Activated CD8-positive, alpha-beta memory T cell treated with anti-CD3 and anti-CD28 coated beads, Interleukin-2, amount 10 ng/mL, durations not matched to agents 7 days and 5 days (primary cell): ENCODE data around the gene GALNT2. TPM values are rescaled to one million over a fixed set of nuclear protein-coding genes. Genes with fewer than 3 reads are reported as not detected.
A peak's percentile ranks its signal among the peaks of the same experiment; 100 is the strongest.

Source experiments
- ATAC-seq: fragments of 150-1000 bp; cut with Tn5 transposase; one replicate; pipeline ENCODE4 v1.10.0; 2021; ENCODE audit warnings: moderate library complexity
- CTCF ChIA-PET: fragments of 350-600 bp; sonication (Branson Sonifier 250); formaldehyde crosslinking; loops from one replicate; lab custom pipeline; 2021; ENCODE audit warnings: antibody characterized with exemption; lab: Charles Lee
- DNase-seq: peaks from one replicate; pipeline ENCODE4 v3.0.0-alpha.2; 2020
- H3K27ac Mint-ChIP-seq: one replicate; pipeline ENCODE4 v1.8.0; 2021; ENCODE audit warnings: mild to moderate bottlenecking, mixed read lengths
- H3K27me3 Mint-ChIP-seq: one replicate; pipeline ENCODE4 v1.8.0; 2021; ENCODE audit warnings: mixed read lengths
- H3K36me3 Mint-ChIP-seq: one replicate; pipeline ENCODE4 v1.8.0; 2021; ENCODE audit warnings: mild to moderate bottlenecking, mixed read lengths
- H3K4me1 Mint-ChIP-seq: one replicate; pipeline ENCODE4 v1.8.0; 2021; ENCODE audit warnings: mixed read lengths
- H3K4me3 Mint-ChIP-seq: one replicate; pipeline ENCODE4 v1.8.0; 2021; ENCODE audit warnings: mild to moderate bottlenecking, moderate library complexity, mixed read lengths
- H3K9me3 Mint-ChIP-seq: one replicate; pipeline ENCODE4 v1.8.0; 2022; ENCODE audit warnings: low read depth, mixed read lengths
- total RNA-seq, 2 experiments: library from RNA; stranded (reverse); gene quantifications; one replicate each; pipeline ENCODE4 v1.2.3, GENCODE V29; 2021

GALNT2 gene
- total RNA-seq, 2 experiments from 2014 or later, result 25.0 to 30.2 TPM

DNA sequence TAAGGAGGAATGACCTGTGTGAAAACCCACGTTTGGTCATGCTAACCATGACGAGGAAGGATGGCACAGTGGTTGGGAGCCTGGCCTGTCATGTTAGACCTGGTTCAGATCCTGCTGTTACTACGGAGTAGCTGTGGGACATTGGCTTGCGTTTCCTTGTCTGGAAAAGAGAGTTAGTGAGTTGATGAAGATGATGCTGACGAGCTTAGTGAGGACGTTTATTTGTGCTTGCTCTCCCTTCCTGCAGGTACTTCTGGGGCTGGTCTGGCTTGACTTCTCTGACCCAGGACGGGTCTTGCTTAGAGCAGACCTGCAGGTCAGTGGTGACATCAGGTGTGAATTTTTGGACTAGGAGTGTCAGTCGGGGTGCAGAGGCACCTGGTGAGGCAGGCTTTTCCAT is 14.7 kb downstream of the GALNT2 start:
- CTCF ChIA-PET, result no interaction called here
- Mint-ChIP-seq H3K4me3 (no peak overlapping the region), H3K4me1 (peaks cover 33% of the 10 kb centered on the region), H3K36me3 (peaks cover 16% of the 10 kb centered on the region), H3K9me3 (peaks cover 5% of the 10 kb centered on the region), H3K27me3 (no peaks in the 10 kb centered on the region), H3K27ac (no peak overlapping the region)
- ATAC-seq (no peak), DNase-seq (no peak)

GRCh38 chr1:230082211-230082610 is 15.2 kb downstream of the GALNT2 start:
- Mint-ChIP-seq H3K27ac (peak overlapping the region; percentile 77), H3K4me1 (peaks cover 30% of the 10 kb centered on the region), H3K4me3 (no peak overlapping the region), H3K9me3 (peaks cover 5% of the 10 kb centered on the region), H3K36me3 (peaks cover 16% of the 10 kb centered on the region), H3K27me3 (no peaks in the 10 kb centered on the region)
- no peak for ATAC-seq
- DNase-seq, result no peak
- CTCF ChIA-PET, result interaction anchor here (0.9 to 1.7 kb wide), 2 partner anchors 29 to 85 kb away, joined by 3 to 7 read pairs; no protein-coding TSS in a partner anchor

DNA sequence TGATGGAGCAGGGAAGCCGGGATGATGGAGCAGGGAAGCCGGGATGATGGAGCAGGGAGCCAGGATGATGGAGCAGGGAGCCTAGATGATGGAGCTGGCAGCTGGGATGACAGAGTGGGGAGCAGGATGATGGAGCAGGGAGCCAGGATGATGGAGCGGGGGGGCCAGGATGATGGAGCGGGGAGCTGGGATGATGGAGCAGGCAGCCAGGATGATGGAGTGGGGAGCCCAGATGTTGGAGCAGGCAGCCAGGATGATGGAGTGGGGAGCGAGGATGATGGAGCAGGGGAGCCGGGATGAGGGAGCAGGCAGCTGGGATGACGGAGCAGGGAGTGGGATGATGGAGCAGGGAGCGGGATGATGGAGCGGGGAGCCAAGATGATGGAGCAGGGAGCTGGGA is 16.0 kb downstream of the GALNT2 start:
- H3K4me1 Mint-ChIP-seq, result peaks cover 28% of the 10 kb centered on the region
- H3K27ac Mint-ChIP-seq, result peak overlapping the region; percentile 77
- no peak for DNase-seq
- CTCF ChIA-PET, result interaction anchor here (0.9 to 1.7 kb wide), 2 partner anchors 28 to 84 kb away, joined by 3 to 7 read pairs; no protein-coding TSS in a partner anchor
- H3K27me3 Mint-ChIP-seq, result no peaks in the 10 kb centered on the region
- H3K36me3 Mint-ChIP-seq, result peaks cover 16% of the 10 kb centered on the region
- H3K9me3 Mint-ChIP-seq, result peaks cover 5% of the 10 kb centered on the region
- no peak overlapping the region for H3K4me3 Mint-ChIP-seq
- no peak for ATAC-seq

DNA sequence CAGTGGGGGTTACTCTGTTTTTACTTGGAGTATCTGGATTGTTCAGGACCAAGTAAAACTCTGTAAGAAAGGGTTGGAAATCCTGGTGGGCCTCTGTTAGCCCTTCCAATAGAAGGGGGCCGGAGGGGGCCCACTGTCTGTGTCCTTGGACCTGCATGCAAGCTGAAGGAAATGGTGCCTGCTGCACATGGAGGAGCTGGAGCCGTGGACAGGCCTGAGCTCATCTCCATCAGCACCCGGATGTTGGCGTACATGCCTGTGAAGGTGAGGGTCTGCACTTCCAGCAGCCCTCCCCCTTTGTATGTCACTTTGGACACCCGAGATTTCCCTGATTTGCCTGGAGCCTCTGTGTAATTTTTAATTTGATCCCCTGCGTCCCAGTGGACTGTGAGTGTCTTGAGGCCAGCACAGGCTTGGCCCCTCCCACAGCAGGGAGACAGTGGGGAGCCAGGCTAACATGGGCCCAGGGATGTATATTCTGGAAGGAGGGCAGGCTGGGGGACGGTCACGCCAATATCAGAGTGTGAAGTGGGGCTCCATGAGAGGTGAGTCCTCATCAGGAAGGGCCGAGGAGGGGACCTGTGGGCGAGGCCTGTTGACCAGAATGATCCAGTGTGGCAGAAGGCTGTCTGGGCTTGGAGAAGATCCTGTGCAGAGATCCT is 16.8 kb downstream of the GALNT2 start:
- CTCF ChIA-PET, result interaction anchor here (1.0 to 1.7 kb wide), 4 partner anchors 16 to 83 kb away, joined by 3 to 7 read pairs (median 4); no protein-coding TSS in a partner anchor
- Mint-ChIP-seq H3K27ac (peak overlapping the region; percentile 72), H3K4me1 (peaks cover 28% of the 10 kb centered on the region), H3K9me3 (peaks cover 5% of the 10 kb centered on the region), H3K27me3 (no peaks in the 10 kb centered on the region), H3K4me3 (peak overlapping the region; percentile 1), H3K36me3 (peaks cover 16% of the 10 kb centered on the region)
- no peak for ATAC-seq
- DNase-seq, result no peak

- Mint-ChIP-seq H3K4me1 (peaks cover 28% of the 10 kb centered on the region), H3K4me3 (peak overlapping the region; percentile 1), H3K9me3 (peaks cover 5% of the 10 kb centered on the region), H3K27me3 (no peaks in the 10 kb centered on the region), H3K27ac (peak overlapping the region; percentile 72), H3K36me3 (peaks cover 19% of the 10 kb centered on the region)
- CTCF ChIA-PET, result interaction anchor here (1.0 to 1.5 kb wide), 4 partner anchors 15 to 38 kb away, joined by 3 to 5 read pairs (median 4); partner anchors contain the start of gene GALNT2
- DNase-seq, result peak; percentile 77
- ATAC-seq, result peak; percentile 90
Measured at GRCh38 chr1:230084408-230085177, 17.6 kb downstream of the GALNT2 start.

DNA sequence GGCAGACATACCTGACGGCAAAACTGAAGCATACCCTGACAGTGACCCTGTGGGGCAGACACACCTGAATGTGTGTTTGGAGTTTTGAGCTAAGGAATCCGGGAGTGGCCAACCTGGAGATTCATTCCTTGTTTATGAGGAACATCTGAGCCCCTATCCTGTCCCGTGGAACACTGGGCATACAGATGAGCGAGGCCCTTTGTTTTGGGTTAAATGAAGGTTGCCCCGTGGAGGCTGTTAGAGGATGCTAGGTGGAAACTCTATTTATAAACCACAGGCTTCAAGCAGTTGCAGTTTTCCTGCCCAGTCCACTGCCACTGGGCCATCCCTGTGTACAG is 18.1 kb downstream of the GALNT2 start:
- H3K4me3 Mint-ChIP-seq, result no peak overlapping the region
- CTCF ChIA-PET, result interaction anchor here (0.7 to 1.2 kb wide), 4 partner anchors 13 to 37 kb away, joined by 3 to 5 read pairs (median 3); partner anchors contain the start of gene GALNT2
- H3K4me1 Mint-ChIP-seq, result peaks cover 28% of the 10 kb centered on the region
- DNase-seq (no peak), ATAC-seq (no peak)
- H3K9me3 Mint-ChIP-seq, result peaks cover 5% of the 10 kb centered on the region
- H3K36me3 Mint-ChIP-seq, result peaks cover 23% of the 10 kb centered on the region
- no peak overlapping the region for H3K27ac Mint-ChIP-seq
- H3K27me3 Mint-ChIP-seq, result no peaks in the 10 kb centered on the region

DNA sequence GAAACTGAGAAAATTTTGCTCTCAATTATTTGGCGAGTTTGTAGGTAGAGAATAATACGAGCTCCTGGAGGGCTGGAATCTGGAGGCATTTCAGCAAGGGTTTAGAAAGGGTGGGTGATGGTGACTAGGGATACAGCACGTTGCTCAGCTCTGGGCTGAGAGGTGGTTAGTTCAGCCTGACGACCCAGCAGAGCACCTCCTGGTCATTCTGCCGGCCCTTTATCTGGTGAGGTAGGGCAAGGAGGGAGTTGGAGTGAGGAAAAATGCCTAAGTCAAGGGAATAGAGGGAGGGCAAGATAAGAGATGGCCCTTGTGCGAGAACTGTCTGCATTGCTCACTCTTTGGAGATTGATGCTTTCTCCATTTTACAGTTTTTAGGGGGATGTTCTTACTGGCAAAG is 19.1 kb downstream of the GALNT2 start:
- H3K27ac Mint-ChIP-seq, result no peak overlapping the region
- no peak for DNase-seq
- H3K36me3 Mint-ChIP-seq, result peaks cover 27% of the 10 kb centered on the region
- peaks cover 5% of the 10 kb centered on the region for H3K9me3 Mint-ChIP-seq
- H3K27me3 Mint-ChIP-seq, result no peaks in the 10 kb centered on the region
- H3K4me1 Mint-ChIP-seq, result peaks cover 28% of the 10 kb centered on the region
- ATAC-seq, result no peak
- no peak overlapping the region for H3K4me3 Mint-ChIP-seq
- CTCF ChIA-PET, result interaction anchor here (1.3 kb wide), 1 partner anchor 19 kb away, joined by 3 read pairs; no protein-coding TSS in a partner anchor

GRCh38 chr1:230087028-230087716 is 20.1 kb downstream of the GALNT2 start:
- Mint-ChIP-seq H3K27ac (no peak overlapping the region), H3K9me3 (peaks cover 5% of the 10 kb centered on the region), H3K4me1 (peaks cover 32% of the 10 kb centered on the region), H3K27me3 (no peaks in the 10 kb centered on the region), H3K36me3 (peaks cover 18% of the 10 kb centered on the region), H3K4me3 (no peak overlapping the region)
- DNase-seq, result no peak
- CTCF ChIA-PET, result no interaction called here
- no peak for ATAC-seq

GRCh38 chr1:230087717-230088105 is 20.7 kb downstream of the GALNT2 start:
- H3K4me3 Mint-ChIP-seq, result no peak overlapping the region
- H3K27ac Mint-ChIP-seq, result no peak overlapping the region
- DNase-seq, result no peak
- no peak for ATAC-seq
- CTCF ChIA-PET, result no interaction called here
- no peaks in the 10 kb centered on the region for H3K27me3 Mint-ChIP-seq
- H3K4me1 Mint-ChIP-seq, result peaks cover 29% of the 10 kb centered on the region
- H3K36me3 Mint-ChIP-seq, result peaks cover 14% of the 10 kb centered on the region
- peaks cover 2% of the 10 kb centered on the region for H3K9me3 Mint-ChIP-seq

- no peaks in the 10 kb centered on the region for H3K27me3 Mint-ChIP-seq
- peaks cover 8% of the 10 kb centered on the region for H3K4me1 Mint-ChIP-seq
- peaks cover 10% of the 10 kb centered on the region for H3K36me3 Mint-ChIP-seq
- CTCF ChIA-PET, result interaction anchor here (1.0 to 1.1 kb wide), 3 partner anchors 12 to 76 kb away, joined by 3 to 4 read pairs (median 3); no protein-coding TSS in a partner anchor
- ATAC-seq, result no peak
- H3K27ac Mint-ChIP-seq, result no peak overlapping the region
- no peak overlapping the region for H3K4me3 Mint-ChIP-seq
- no peaks in the 10 kb centered on the region for H3K9me3 Mint-ChIP-seq
- no peak for DNase-seq
Measured at GRCh38 chr1:230090194-230090711, 23.2 kb downstream of the GALNT2 start.

- Mint-ChIP-seq H3K36me3 (peaks cover 10% of the 10 kb centered on the region), H3K9me3 (no peaks in the 10 kb centered on the region), H3K4me1 (peaks cover 4% of the 10 kb centered on the region), H3K4me3 (no peak overlapping the region), H3K27ac (no peak overlapping the region), H3K27me3 (no peaks in the 10 kb centered on the region)
- CTCF ChIA-PET, result interaction anchor here (1.0 kb wide), 1 partner anchor 11 kb away, joined by 3 read pairs; no protein-coding TSS in a partner anchor
- no peak for ATAC-seq
- no peak for DNase-seq
Measured at GRCh38 chr1:230091473-230092231, 24.6 kb downstream of the GALNT2 start.

DNA sequence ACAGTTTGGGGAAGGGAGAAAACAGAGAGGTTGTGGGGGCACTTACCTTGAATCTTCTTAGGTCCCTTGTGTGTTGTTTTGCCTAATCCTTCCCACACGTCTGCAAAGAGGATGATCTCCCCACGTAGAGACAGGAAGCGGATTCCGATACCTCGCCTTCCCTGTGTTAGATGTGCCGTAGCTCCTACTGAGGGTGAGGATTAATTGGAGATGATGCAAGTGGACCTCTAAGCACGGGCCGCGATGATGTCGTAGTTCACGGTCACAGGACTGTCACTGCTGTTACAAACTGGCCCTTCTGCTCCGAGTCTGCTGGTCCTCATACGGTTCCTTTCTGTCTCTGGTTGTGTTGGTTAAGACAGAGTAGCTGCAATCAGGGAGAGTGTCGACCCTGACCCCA is 27.7 kb downstream of the GALNT2 start:
- DNase-seq, result no peak
- no peak for ATAC-seq
- CTCF ChIA-PET, result no interaction called here
- Mint-ChIP-seq H3K36me3 (peaks cover 11% of the 10 kb centered on the region), H3K4me3 (no peak overlapping the region), H3K27me3 (no peaks in the 10 kb centered on the region), H3K4me1 (peaks cover 7% of the 10 kb centered on the region), H3K27ac (no peak overlapping the region), H3K9me3 (no peaks in the 10 kb centered on the region)
